ENCODE results near the gene P2RX7.
A peak's percentile ranks its signal among the peaks of the same experiment; 100 is the strongest.

The P2RX7 gene

GRCh38 chr12:121120323-121120722 is 12.4 kb upstream of the P2RX7 start:
- Mint-ChIP-seq H3K9me3 (no peaks in the 10 kb centered on the region), H3K36me3 (ENCODE audit: low read depth) (no peaks in the 10 kb centered on the region), H3K27ac (no peak overlapping the region), H3K4me1 (no peaks in the 10 kb centered on the region), H3K27me3 (ENCODE audit: low read depth, poor library complexity) (peaks cover 53% of the 10 kb centered on the region), H3K4me3 (no peak overlapping the region)
- no peak for TF ChIP-seq CTCF (IDR thresholded peaks at IDR 0.05)
- DNase-seq: no peak

- no peak overlapping the region for H3K4me3 Mint-ChIP-seq
- H3K36me3 Mint-ChIP-seq (ENCODE audit: low read depth): no peaks in the 10 kb centered on the region
- H3K27ac Mint-ChIP-seq: no peak overlapping the region
- DNase-seq: no peak
- TF ChIP-seq CTCF (IDR thresholded peaks at IDR 0.05): no peak
- H3K4me1 Mint-ChIP-seq: peaks cover 2% of the 10 kb centered on the region
- H3K27me3 Mint-ChIP-seq (ENCODE audit: low read depth, poor library complexity): peaks cover 52% of the 10 kb centered on the region
- H3K9me3 Mint-ChIP-seq: no peaks in the 10 kb centered on the region
These were observed 11.5 kb upstream of the P2RX7 start for GRCh38 chr12:121120989-121121755.

GRCh38 chr12:121121805-121122204 is 10.9 kb upstream of the P2RX7 start:
- Mint-ChIP-seq H3K9me3 (no peaks in the 10 kb centered on the region), H3K27ac (no peak overlapping the region), H3K4me3 (no peak overlapping the region), H3K4me1 (peaks cover 6% of the 10 kb centered on the region), H3K36me3 (ENCODE audit: low read depth) (no peaks in the 10 kb centered on the region), H3K27me3 (ENCODE audit: low read depth, poor library complexity) (peaks cover 55% of the 10 kb centered on the region)
- TF ChIP-seq CTCF (IDR thresholded peaks at IDR 0.05): no peak
- DNase-seq: no peak

GRCh38 chr12:121123488-121123887 is 9.2 kb upstream of the P2RX7 start:
- no peak for DNase-seq
- Mint-ChIP-seq H3K27me3 (ENCODE audit: low read depth, poor library complexity) (peaks cover 60% of the 10 kb centered on the region), H3K36me3 (ENCODE audit: low read depth) (no peaks in the 10 kb centered on the region), H3K4me1 (peaks cover 22% of the 10 kb centered on the region), H3K9me3 (no peaks in the 10 kb centered on the region), H3K27ac (peak overlapping the region; percentile 44), H3K4me3 (no peak overlapping the region)
- TF ChIP-seq CTCF (IDR thresholded peaks at IDR 0.05): no peak

- Mint-ChIP-seq H3K4me3 (no peak overlapping the region), H3K9me3 (no peaks in the 10 kb centered on the region), H3K36me3 (ENCODE audit: low read depth) (no peaks in the 10 kb centered on the region), H3K27me3 (ENCODE audit: low read depth, poor library complexity) (peaks cover 58% of the 10 kb centered on the region), H3K27ac (no peak overlapping the region), H3K4me1 (peaks cover 22% of the 10 kb centered on the region)
- no peak for DNase-seq
- no peak for TF ChIP-seq CTCF (IDR thresholded peaks at IDR 0.05)
These were observed 8.1 kb upstream of the P2RX7 start for GRCh38 chr12:121124402-121125109.
